H1 (cell line): ENCODE data around the gene ZNF423. TPM values are rescaled to one million over a fixed set of nuclear protein-coding genes. Genes with fewer than 3 reads are reported as not detected.

Experiments
- CTCF ChIA-PET: fragments of 300-600 bp; sonication (Branson Sonifier 250); formaldehyde crosslinking; loops from one replicate; lab custom pipeline; 2021; ENCODE audit not compliant: partially characterized antibody; lab: Charles Lee
- POLR2A ChIA-PET: fragments of 300-600 bp; sonication (Branson Sonifier 250); formaldehyde crosslinking; loops from one replicate; lab custom pipeline; 2021; ENCODE audit warnings: inconsistent platforms; ENCODE audit not compliant: partially characterized antibody; lab: Charles Lee
- DNase-seq, 2 experiments: peaks; one replicate each; pipeline versions ENCODE4 v3.0.0 to v3.0.0-alpha.2; 2010 to 2022; ENCODE audit warnings: low spot score in 2 of 2, low read depth in 1 of 2, mixed read lengths in 1 of 2
- FAIRE-seq: peaks from 2 replicates; lab custom pipeline; 2011; peaks lifted over from hg19 to GRCh38; lab: Jason Lieb, UNC
- H2AFZ ChIP-seq: 2 replicates; pipeline ENCODE4 v1.8.1; 2012; ENCODE audit warnings: low read length, inconsistent platforms
- H2AK5ac ChIP-seq: 2 replicates; pipeline ENCODE4 v1.6.1; 2013; ENCODE audit warnings: low read depth, low read length
- H2BK120ac ChIP-seq: replicated peaks from 2 replicates; pipeline ENCODE3; 2013; ENCODE audit warnings: low read depth, low read length, inconsistent platforms
- H2BK12ac ChIP-seq: 2 replicates; pipeline ENCODE4 v1.6.1; 2013; ENCODE audit warnings: low read depth, low read length
- H2BK15ac ChIP-seq: 2 replicates; pipeline ENCODE4 v1.6.1; 2013; ENCODE audit warnings: low read length
- H2BK20ac ChIP-seq: 2 replicates; pipeline ENCODE4 v1.6.1; 2013; ENCODE audit warnings: low read length
- H2BK5ac ChIP-seq: 2 replicates; pipeline ENCODE4 v1.6.1; 2013; ENCODE audit warnings: low read depth, low read length
- H3K14ac ChIP-seq: 2 replicates; pipeline ENCODE4 v1.6.1; 2013; ENCODE audit warnings: inconsistent platforms; ENCODE audit not compliant: insufficient read length
- H3K18ac ChIP-seq: 2 replicates; pipeline ENCODE4 v1.6.1; 2013; ENCODE audit warnings: low read length; ENCODE audit errors: extremely low read depth
- H3K23ac ChIP-seq: 2 replicates; pipeline ENCODE4 v1.6.1; 2013; ENCODE audit warnings: inconsistent platforms; ENCODE audit not compliant: insufficient read length
- H3K23me2 ChIP-seq: 2 replicates; pipeline ENCODE4 v1.6.1; 2013; ENCODE audit warnings: low read depth, low read length
- H3K27ac ChIP-seq: 2 replicates; pipeline ENCODE4 v1.6.1; 2011; ENCODE audit warnings: low read depth, low read length, inconsistent platforms
- H3K27me3 ChIP-seq, 4 experiments: replicated peaks in 1 of 4; 1 replicate in 1 of 4; 2 replicates in 3 of 4; pipeline versions ENCODE4 v1.6.1 to v1.8.1; 2011 to 2013; ENCODE audit warnings: low read length in 3 of 4, mild to moderate bottlenecking in 3 of 4, inconsistent platforms in 2 of 4, mixed read lengths in 2 of 4, moderate library complexity in 1 of 4; ENCODE audit not compliant: control insufficient read depth in 3 of 4, insufficient read depth in 3 of 4; ENCODE audit errors: extremely low read depth in 1 of 4
- H3K36me3 ChIP-seq, 4 experiments: 2 replicates each; pipeline versions ENCODE4 v1.6.1 to v1.8.1; 2011 to 2013; ENCODE audit warnings: mild to moderate bottlenecking in 4 of 4, low read length in 3 of 4, moderate library complexity in 2 of 4, control low read depth in 1 of 4, inconsistent platforms in 1 of 4; ENCODE audit not compliant: insufficient read depth in 4 of 4, control insufficient read depth in 2 of 4
- H3K4ac ChIP-seq: replicated peaks from 2 replicates; pipeline ENCODE3; 2013; ENCODE audit warnings: low read length, low read depth, mixed read lengths, inconsistent platforms; ENCODE audit not compliant: insufficient read length
- H3K4me1 ChIP-seq, 4 experiments: replicated peaks in 1 of 4; 1 replicate in 1 of 4; 2 replicates in 3 of 4; pipeline versions ENCODE4 v1.6.1 to v1.8.1; 2011 to 2013; ENCODE audit warnings: low read length in 3 of 4, inconsistent platforms in 2 of 4, mixed read lengths in 1 of 4; ENCODE audit not compliant: insufficient read depth in 4 of 4, control insufficient read depth in 3 of 4
- H3K4me2 ChIP-seq, 2 experiments: 2 replicates each; pipeline versions ENCODE4 v1.6.1 to v1.8.1; 2011 to 2013; ENCODE audit warnings: low read depth in 2 of 2, low read length in 2 of 2, control low read depth in 1 of 2, inconsistent platforms in 1 of 2, mild to moderate bottlenecking in 1 of 2; ENCODE audit not compliant: insufficient read depth in 1 of 2
- H3K4me3 ChIP-seq, 4 experiments: fragments of 200-600, 300-600 bp in 1 of 4; sonication (generic), shearing (Covaris generic), sonication (Bioruptor Twin) in 1 of 4; 2 replicates each; pipeline versions ENCODE4 v1.5.1 to v1.8.1; 2011 to 2016; ENCODE audit warnings: low read length in 4 of 4, low read depth in 3 of 4, control low read depth in 2 of 4, inconsistent platforms in 2 of 4, mild to moderate bottlenecking in 2 of 4, mixed read lengths in 1 of 4, moderate library complexity in 1 of 4; ENCODE audit not compliant: insufficient read depth in 2 of 4; ENCODE audit errors: extremely low read depth in 1 of 4
- H3K56ac ChIP-seq: replicated peaks from 2 replicates; pipeline ENCODE3; 2013; ENCODE audit warnings: low read depth, mild to moderate bottlenecking, mixed read lengths, low read length, inconsistent platforms; ENCODE audit not compliant: insufficient read length
- H3K79me1 ChIP-seq: 2 replicates; pipeline ENCODE4 v1.6.1; 2013; ENCODE audit warnings: low read depth, low read length, control low read depth
- H3K79me2 ChIP-seq, 2 experiments: 2 replicates each; pipeline versions ENCODE4 v1.6.1 to v1.8.1; 2012 to 2013; ENCODE audit warnings: low read length in 2 of 2, mild to moderate bottlenecking in 2 of 2, inconsistent platforms in 1 of 2; ENCODE audit not compliant: insufficient read depth in 2 of 2, control insufficient read depth in 1 of 2
- H3K9ac ChIP-seq, 4 experiments: replicated peaks in 1 of 4; 1 replicate in 1 of 4; 2 replicates in 3 of 4; pipeline versions ENCODE4 v1.6.1 to v1.8.1; 2011 to 2013; ENCODE audit warnings: low read depth in 3 of 4, low read length in 3 of 4, control low read depth in 2 of 4, mild to moderate bottlenecking in 2 of 4, moderate library complexity in 2 of 4, inconsistent platforms in 1 of 4; ENCODE audit errors: extremely low read depth in 1 of 4
- H3K9me3 ChIP-seq, 2 experiments: 2 replicates each; pipeline versions ENCODE4 v1.6.1 to v1.8.1; 2012 to 2013; ENCODE audit warnings: mild to moderate bottlenecking in 2 of 2, moderate library complexity in 2 of 2, control low read depth in 1 of 2, inconsistent platforms in 1 of 2, low read depth in 1 of 2, low read length in 1 of 2, mixed read lengths in 1 of 2; ENCODE audit not compliant: insufficient read depth in 2 of 2
- H4K20me1 ChIP-seq, 2 experiments: replicated peaks in 1 of 2; 2 replicates each; pipeline versions ENCODE3 to v1.8.1; 2011 to 2013; ENCODE audit warnings: inconsistent platforms in 2 of 2, low read length in 2 of 2, mild to moderate bottlenecking in 1 of 2; ENCODE audit not compliant: insufficient read depth in 2 of 2, control insufficient read depth in 1 of 2
- H4K5ac ChIP-seq: 2 replicates; pipeline ENCODE4 v1.6.1; 2013; ENCODE audit warnings: low read length, low read depth, mixed read lengths, inconsistent platforms; ENCODE audit not compliant: insufficient read length
- H4K8ac ChIP-seq: 2 replicates; pipeline ENCODE4 v1.8.0; 2013; ENCODE audit warnings: mild to moderate bottlenecking, moderate library complexity, low read length, inconsistent platforms; ENCODE audit not compliant: insufficient read depth; ENCODE audit errors: extremely low read depth
- H4K91ac ChIP-seq: replicated peaks from 2 replicates; pipeline ENCODE3; 2013; ENCODE audit warnings: low read length, mixed read lengths, inconsistent platforms; ENCODE audit not compliant: insufficient read length
- ASH2L ChIP-seq: fragments of 200-600, 300-600 bp; sonication (generic); IDR thresholded peaks from one replicate; pipeline ENCODE4 v1.7.1; 2017; ENCODE audit warnings: low read length
- CHD2 ChIP-seq: IDR thresholded peaks from 2 replicates; pipeline ENCODE4 v1.6.1; 2012; ENCODE audit warnings: low read length, improper control_type of control experiment
- CTCF ChIP-seq, 3 experiments: IDR thresholded peaks; 1 replicate in 2 of 3; 2 replicates in 1 of 3; pipeline versions ENCODE4 v1.5.1 to v1.6.1; 2011; ENCODE audit warnings: low read length in 3 of 3, mild to moderate bottlenecking in 3 of 3, inconsistent platforms in 2 of 3, low read depth in 1 of 3, moderate library complexity in 1 of 3; ENCODE audit not compliant: insufficient read depth in 1 of 3; ENCODE audit errors: control extremely low read depth in 1 of 3
- JUND ChIP-seq: IDR thresholded peaks from 2 replicates; pipeline ENCODE4 v1.6.1; 2011; ENCODE audit warnings: mild to moderate bottlenecking, improper control_type of control experiment, low read length
- KDM5A ChIP-seq: fragments of 200-600 bp; IDR thresholded peaks from 2 replicates; pipeline ENCODE4 v1.7.1; 2012; ENCODE audit warnings: mild to moderate bottlenecking, low read length, inconsistent platforms, mixed read lengths
- NRF1 ChIP-seq: IDR thresholded peaks from 2 replicates; pipeline ENCODE4 v1.6.1; 2011; ENCODE audit warnings: mild to moderate bottlenecking, low read depth, low read length, improper control_type of control experiment
- RBBP5 ChIP-seq: IDR thresholded peaks from 2 replicates; pipeline ENCODE4 v1.7.1; 2012; ENCODE audit warnings: low read depth, mild to moderate bottlenecking, inconsistent platforms, low read length, moderate library complexity, borderline replicate concordance
- RFX5 ChIP-seq: IDR thresholded peaks from 2 replicates; pipeline ENCODE4 v1.6.1; 2011; ENCODE audit warnings: low read depth, low read length, improper control_type of control experiment, borderline replicate concordance
- RXRA ChIP-seq: IDR thresholded peaks from 2 replicates; pipeline ENCODE4 v1.6.1; 2011; ENCODE audit warnings: low read depth, mild to moderate bottlenecking, low read length, moderate library complexity; ENCODE audit not compliant: insufficient read depth
- SAP30 ChIP-seq: fragments of 300-600 bp; sonication (generic); IDR thresholded peaks from 2 replicates; pipeline ENCODE4 v1.7.1; 2012; ENCODE audit warnings: low read length, moderate library complexity, mild to moderate bottlenecking, inconsistent platforms; ENCODE audit not compliant: insufficient read depth, insufficient replicate concordance
- WGBS, 2 experiments: shearing (Covaris generic) in 1 of 2; methylation state at CpG; one replicate each; pipeline versions ENCODE4 v1.1.6 to v1.1.7; 2013 to 2015; ENCODE audit warnings: low lambda C conversion rate in 2 of 2, mixed read lengths in 2 of 2, inconsistent platforms in 1 of 2, low coverage in 1 of 2, missing lambda C conversion rate in 1 of 2; ENCODE audit not compliant: insufficient replicate concordance in 2 of 2, insufficient coverage in 1 of 2, insufficient read length in 1 of 2; ENCODE audit errors: extremely low coverage in 1 of 2, missing lambda C conversion rate in 1 of 2; 5-methylcytosine and 5-hydroxymethylcytosine counted together
- polyA plus RNA-seq, 7 experiments: library from polyadenylated mRNA; depleted of rRNA in 3 of 7; stranded (reverse) in 5 of 7; unstranded in 2 of 7; fragments of >200 nt in 5 of 7; fragments of 200-250 nt in 2 of 7; gene quantifications; 1 replicate in 5 of 7; 2 replicates in 1 of 7; 4 replicates in 1 of 7; pipeline versions ENCODE4 v1.2.1 to v1.2.3, GENCODE V29; 2011 to 2013; ENCODE audit warnings: missing spikeins in 2 of 7, mixed read lengths in 2 of 7
- total RNA-seq: library from RNA; stranded (reverse); fragmentation: NEBNext Ultra II Directional; extraction: Animal tissue kit (Norgen Biotek cat#: 25700); gene quantifications from 2 replicates; pipeline ENCODE4 v1.2.1, GENCODE V29; 2021

Gene ZNF423
- total and polyA plus RNA-seq, 2 of the 8 experiments (the other 6 are each of a cell fraction or from before 2014, with no cell fraction given): 38.2 to 52.3 TPM

- Histone ChIP-seq H4K5ac (no peak overlapping the region), H3K23me2 (no peaks in the 10 kb centered on the region), H3K36me3 (no peaks in the 10 kb centered on the region), H2BK12ac (0 out of 2 replicates have a peak overlapping the region, but pooled peaks have one; percentile 27), H3K9ac (no peak overlapping the region), H3K4ac (no peak overlapping the region), H3K9me3 (no peaks in the 10 kb centered on the region), H4K91ac (no peak overlapping the region), H2BK15ac (no peak overlapping the region), H3K27ac (no peak overlapping the region; the same call in 1 of the 2 replicates), H4K20me1 (peaks cover 2 to 3% of the 10 kb centered on the region in 2 experiments), H3K27me3 (no peaks in the 10 kb centered on the region), H2BK20ac (no peak overlapping the region), H3K18ac (no peak overlapping the region; the same call in 1 of the 2 replicates), H3K4me3 (no peak overlapping the region), H2BK120ac (no peak overlapping the region), H3K14ac (no peak overlapping the region), H2AK5ac (no peak overlapping the region; the same call in 1 of the 2 replicates), H3K56ac (no peak overlapping the region), H3K79me2 (peaks cover 0 to 5% of the 10 kb centered on the region in 2 experiments; a peak in 1 of 4 replicates), H2AFZ (no peak overlapping the region), H2BK5ac (no peak overlapping the region), H3K79me1 (peaks cover 3% of the 10 kb centered on the region), H3K23ac (no peak overlapping the region), H4K8ac (no peak overlapping the region), H3K4me1 (peaks cover 0 to 17% (median 12%) of the 10 kb centered on the region in 4 experiments; a peak in 6 of 7 replicates), H3K4me2 (no peak overlapping the region)
- no peak for DNase-seq
- POLR2A ChIA-PET: no interaction called here
- FAIRE-seq: no peak
- CTCF ChIA-PET: interaction anchor here (1.0 to 1.6 kb wide), 3 partner anchors 25 to 207 kb away, joined by 3 to 4 read pairs (median 3); no protein-coding TSS in a partner anchor
- WGBS, 2 experiments: 91% methylated on average over 16 of the region's 16 CpGs; no CpG with 5 or more reads in 1 of the 2 experiments
- no peak for TF ChIP-seq KDM5A
- no peak for TF ChIP-seq RFX5
- no peak for TF ChIP-seq CTCF (IDR thresholded peaks at IDR 0.05; ENCODE audit: control extremely low read depth in 1 of 3, insufficient read depth in 1 of 3, low read depth in 1 of 3, low read length in 3 of 3)
- TF ChIP-seq NRF1: no peak
- no peak for TF ChIP-seq RXRA
- TF ChIP-seq SAP30: no peak
- TF ChIP-seq JUND: no peak
- no peak for TF ChIP-seq CHD2
- no peak for TF ChIP-seq RBBP5
- TF ChIP-seq ASH2L: no peak
These were observed 194.3 kb downstream of the ZNF423 start for GRCh38 chr16:49661465-49662187.
